Stomach (tissue), 4 donors: Measurements from ENCODE around the gene NEIL1.
"Not testable (repeated sequence)": the region's sequence is repeated elsewhere in the genome, so short reads cannot be mapped to it uniquely, and the experiment has no call there.

Experiments used
- EP300 ChIP-seq: sonication (generic); formaldehyde crosslinking; IDR thresholded peaks from one replicate; pipeline ENCODE4 v1.6.1; 2017; ENCODE audit warnings: antibody characterized with exemption
- POLR2A ChIP-seq, 4 donors: fragments of 450-650 bp; IDR thresholded peaks; one replicate each; pipeline ENCODE4 v1.6.1; 2016; ENCODE audit warnings: antibody characterized with exemption in 4 of 4, control low read depth in 2 of 4, mild to moderate bottlenecking in 1 of 4, moderate library complexity in 1 of 4

DNA sequence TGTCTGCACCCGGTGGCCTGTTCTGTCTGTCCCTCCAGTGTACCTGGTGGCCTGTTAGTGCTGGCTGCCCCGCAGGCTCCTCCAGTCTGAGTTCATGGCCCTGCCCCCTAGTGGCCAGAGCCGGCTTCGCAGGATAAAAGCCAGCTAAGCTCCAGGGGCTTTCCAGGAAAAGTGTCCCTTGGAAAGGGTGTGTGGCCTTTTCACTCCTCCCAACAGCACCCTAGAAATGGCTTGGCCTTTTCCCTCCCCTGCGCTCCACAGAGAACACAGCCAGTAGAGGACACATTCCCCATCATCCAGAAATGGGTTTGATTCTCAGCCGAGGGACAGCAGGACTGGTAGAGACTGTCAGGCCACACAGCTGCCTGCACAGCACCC, 47.5 kb upstream of the NEIL1 start:
- TF ChIP-seq EP300; POLR2A (IDR thresholded peaks at IDR 0.05): not testable (repeated sequence)
